ENCODE data around the gene TBC1D21.

Gene TBC1D21, protein sequence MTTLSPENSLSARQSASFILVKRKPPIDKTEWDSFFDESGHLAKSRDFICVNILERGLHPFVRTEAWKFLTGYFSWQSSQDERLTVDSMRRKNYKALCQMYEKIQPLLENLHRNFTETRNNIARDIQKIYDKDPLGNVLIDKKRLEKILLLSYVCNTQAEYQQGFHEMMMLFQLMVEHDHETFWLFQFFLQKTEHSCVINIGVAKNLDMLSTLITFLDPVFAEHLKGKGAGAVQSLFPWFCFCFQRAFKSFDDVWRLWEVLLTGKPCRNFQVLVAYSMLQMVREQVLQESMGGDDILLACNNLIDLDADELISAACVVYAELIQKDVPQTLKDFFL

DNA sequence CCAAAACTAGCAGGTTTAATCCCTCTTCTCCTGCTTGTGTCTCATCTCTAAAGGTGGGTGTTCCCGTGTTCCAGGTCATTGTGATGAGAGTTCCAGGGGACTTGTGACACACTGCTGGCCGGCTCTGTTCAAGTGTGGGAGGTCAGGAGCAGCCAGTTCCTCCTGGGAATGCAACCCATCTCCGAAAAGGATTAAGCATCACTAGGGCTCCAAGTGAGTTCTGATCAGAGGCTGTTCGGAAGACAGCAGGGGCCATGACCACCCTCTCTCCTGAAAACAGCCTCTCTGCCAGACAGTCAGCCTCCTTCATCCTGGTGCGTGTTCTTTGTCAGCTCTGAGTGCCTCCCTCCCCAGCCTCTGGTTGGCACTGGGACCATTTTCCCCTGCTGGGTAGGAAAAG, at the start of gene TBC1D21:
Gene TBC1D21 (plus strand): TSS at position 109 of the 400 bp plus-strand sequence. CDS start 146 bp downstream, at position 255.
- no peak for DNase-seq (ENCODE audit: low spot score)

DNA sequence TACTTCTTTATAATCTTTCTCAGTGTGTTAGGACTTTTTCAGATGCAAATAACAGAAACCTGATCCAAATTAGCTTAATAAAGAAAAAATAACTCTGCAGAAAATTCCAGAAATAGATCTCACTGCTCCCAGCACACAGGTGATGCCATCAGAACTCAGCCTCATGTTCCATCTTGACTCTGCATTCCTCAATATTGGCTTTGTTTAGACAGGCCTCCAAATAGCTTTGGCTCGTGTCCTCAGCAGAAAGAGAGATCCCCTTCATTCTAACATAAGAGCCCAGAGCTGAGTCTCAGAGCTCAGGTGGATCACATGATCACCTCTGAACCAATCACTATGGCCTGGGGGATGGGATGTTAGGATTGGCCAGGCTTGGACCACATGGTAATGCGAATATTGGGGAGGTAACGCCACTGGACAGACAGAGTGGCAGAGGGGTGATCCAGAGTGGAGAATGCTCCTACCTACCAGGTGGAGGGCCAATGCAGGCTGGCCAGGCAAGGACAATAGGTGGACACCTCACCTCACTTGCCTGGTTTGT, 46.6 kb upstream of the TBC1D21 start:
- no peak for DNase-seq (ENCODE audit: low spot score)

DNA sequence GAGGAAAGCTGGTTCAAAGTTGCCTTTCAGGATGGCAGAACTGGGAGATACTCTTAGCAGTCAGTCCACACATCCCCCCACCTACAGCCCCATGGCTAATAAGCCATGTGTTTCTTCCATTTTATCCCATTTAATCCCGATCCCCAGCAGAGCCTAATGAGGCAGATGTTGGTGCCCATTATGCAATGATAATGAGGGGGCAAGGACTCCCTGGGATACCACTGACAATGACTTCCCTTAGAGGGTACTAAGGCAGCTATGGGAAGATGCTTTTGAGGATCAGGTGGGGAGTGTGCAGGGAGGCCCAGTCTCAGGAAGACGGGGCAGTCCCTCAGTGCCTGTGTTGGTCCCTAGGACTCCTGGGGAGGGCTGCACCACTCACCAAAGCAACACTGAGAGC, 43.8 kb upstream of the TBC1D21 start:
- no peak for DNase-seq (ENCODE audit: low spot score)

DNA sequence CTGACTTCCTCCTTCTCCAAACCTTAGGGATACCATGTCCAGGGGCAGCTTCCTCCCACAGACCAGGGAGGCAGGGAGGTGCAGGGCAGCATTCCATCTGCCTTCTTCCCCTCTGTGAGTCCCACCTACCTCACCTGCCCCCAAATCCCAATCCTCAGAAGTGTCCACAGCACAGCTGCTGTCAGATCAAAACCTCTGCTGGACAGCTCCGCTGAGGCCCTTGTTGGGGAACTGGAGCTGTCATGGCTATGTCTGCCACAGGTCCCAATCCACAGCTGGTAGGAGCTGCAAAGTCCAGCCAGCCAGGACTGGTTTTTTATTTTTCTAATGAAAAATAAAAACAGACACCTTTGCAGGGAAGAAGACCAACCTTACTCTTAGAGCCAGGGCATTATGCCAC, 40.7 kb upstream of the TBC1D21 start:
- no peak for DNase-seq (ENCODE audit: low spot score)

DNA sequence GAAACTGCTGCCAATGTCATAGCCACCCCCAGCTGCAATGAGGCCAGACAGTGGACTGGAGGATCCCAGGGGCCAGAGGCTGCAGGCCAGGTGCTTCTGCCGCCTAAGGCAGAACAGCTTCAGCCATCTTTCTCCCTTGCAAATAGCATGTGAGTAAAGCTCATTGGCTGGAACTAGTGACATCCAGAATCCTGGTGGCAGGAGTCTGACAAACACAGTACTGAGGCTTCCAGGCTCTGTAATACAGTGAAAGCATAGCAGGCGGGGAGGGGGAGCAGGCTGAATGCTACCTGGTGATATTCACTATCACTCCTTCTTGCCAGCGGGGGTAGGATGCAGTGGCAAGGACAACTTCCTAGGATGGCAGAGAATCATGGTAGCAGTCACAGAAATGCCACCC, 36.5 kb upstream of the TBC1D21 start:
- no peak for DNase-seq (ENCODE audit: low spot score)

DNA sequence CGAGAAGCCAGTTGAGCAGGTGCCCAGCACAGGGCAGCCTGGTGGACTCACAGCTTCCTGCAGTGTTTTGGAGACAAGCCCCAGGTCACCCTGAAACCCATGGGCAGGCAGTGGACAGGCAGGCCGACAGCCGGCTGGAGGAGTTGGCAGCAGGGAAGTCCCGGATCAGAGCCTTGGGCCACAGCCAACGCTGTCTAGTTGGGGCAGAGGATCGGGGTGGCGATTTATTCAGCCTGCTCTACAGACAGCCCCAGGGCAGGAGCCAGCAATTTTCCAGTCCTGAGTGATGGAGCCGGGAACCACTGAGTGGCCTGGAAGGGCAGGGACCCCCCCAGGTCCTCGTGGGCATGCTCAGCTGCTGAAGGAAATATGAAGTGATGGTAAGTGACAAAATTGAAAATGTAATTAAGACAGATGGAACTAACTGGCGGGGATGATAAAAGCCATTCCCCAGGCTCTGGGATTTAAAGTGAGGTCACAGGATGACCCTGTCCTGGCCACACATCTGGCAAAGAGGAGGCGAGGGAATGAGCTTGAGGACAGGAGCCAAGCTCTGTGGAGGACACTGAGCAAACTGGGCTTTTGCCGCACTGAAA, 34.4 kb upstream of the TBC1D21 start:
- no peak for DNase-seq (ENCODE audit: low spot score)

DNA sequence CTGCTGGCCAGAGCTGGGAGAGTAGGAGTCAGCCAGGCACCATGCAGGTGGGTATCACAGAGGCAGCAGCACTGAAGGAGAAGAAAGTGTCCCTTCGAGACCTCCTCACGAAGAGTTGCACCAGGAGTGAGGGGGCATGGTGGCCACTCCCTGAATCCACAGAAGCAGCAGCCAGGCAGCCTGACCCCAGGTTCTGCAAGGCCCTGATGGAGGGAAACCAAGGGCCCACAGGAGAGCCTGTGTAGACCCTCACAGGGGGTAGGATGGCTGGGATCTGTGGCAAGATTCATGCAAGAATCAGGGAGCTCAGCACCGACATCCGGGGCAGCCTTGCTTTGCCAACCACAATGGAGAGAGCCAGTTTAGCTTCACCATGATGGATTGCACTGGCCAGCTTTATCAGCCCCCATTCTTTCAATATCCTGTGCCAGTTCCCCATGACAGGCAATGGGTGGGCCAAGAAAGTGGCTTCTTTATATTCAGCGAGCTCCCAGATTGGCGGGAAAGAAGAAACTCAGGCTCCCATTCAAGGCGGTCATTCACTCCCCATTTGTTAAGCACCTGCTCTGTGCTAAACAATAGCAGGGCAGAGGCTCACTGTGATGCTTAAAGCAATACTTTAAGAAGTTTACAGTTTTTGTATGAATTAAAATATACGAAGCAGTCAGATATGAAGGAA, 33.5 kb upstream of the TBC1D21 start:
- no peak for DNase-seq (ENCODE audit: low spot score)

DNA sequence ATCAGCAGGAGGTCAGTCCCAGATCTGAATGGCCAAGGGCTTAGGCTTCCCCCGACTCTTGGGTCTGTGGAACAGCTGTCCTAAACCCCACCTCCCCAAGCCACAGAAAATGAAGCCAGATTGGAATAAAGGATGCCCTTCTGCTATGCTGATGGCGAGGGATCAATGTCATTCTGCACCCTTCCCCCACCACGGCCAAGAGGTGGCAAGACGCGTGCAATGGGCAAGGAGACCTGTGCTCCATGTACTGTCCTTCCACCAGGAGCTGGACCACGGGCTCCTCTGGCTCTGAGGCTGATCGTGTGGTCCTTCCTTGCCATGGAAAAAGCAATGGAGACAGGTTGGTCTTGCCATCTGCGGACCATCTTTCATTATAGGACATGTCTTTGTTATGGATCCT, 32.6 kb upstream of the TBC1D21 start:
- DNase-seq (ENCODE audit: low spot score), result no peak

DNA sequence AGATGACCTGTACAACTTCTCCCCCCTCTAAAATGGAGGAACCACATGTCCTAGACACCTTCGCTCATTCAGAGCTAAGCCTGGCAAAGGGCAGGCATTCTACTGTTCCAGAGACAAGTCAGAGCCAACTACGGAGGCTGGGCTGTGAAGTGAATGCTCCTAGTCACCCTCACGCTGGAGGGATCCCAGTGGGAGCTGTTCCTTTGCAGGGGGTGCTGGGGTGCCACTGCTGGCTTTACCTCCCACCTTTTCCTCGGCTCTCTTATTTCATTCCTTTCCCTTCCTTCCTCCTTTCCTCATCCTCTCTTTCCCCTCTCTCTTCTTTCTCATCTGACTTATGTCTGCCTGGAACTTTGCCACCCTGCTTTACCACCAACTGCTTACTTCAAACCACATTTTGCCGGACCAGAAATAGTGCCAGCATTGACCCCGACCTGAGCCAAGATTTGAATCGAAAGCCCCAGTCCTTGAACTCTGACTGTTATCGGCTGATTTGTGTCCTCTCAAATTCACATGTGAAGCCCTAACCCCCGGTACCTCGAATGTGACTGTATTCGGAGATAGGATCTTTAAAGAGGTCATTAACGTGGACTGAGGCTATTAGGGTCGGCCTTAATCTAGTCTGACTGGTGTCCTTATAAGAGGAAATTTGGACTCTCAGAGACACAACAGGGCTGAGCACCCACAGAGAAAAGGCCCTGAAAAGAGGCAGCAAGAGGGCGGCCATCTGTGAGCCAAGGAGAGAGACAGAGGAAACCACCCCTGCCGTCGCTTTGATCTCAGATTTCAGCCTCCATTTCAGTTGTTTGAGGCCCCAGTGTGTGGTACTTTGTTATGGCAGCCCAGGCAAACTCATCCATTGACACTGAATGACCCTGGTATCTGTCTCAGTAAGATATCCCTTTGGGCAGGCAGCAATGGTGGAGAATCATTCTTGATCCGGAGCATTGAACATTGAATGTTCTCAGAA, 31.3 kb upstream of the TBC1D21 start:
- no peak for DNase-seq (ENCODE audit: low spot score)

DNA sequence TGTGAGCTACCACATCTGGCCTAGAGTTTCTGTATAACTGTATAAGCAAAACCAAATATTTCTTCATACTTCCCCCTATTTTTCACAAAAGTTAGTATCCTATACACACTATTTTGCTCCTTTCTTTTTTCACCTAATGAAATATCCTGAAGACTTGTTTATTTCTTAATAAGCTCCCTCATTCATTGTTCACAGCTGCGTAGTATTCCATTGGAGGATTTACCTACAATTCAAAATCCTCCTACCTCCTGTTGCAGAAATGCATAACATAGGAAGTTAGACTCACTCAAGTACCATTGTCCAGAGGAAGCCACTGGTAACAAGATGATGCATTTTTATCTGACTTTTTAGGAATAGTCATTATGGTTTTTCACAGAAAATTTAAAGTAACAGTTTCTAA, 29.6 kb upstream of the TBC1D21 start:
- DNase-seq (ENCODE audit: low spot score), result no peak

DNA sequence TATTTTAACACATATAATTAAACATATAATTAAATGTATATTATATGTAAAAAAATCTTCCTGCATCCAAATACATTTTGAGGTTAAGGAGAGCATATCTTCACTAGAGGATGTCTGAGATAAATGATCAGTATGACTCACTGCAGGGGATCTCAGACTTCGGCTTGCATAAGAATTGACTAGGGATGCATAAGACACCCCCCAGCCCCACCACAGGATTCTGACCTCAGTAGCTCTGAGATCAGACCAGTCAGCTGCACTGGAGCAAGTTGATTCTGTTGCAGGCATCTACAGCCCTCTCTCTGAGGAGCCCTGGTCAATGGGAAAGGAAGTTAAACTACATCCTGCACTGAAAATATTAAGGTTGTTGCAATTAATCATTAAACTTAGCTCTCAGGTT, 29.0 kb upstream of the TBC1D21 start:
- DNase-seq (ENCODE audit: low spot score), result no peak

DNA sequence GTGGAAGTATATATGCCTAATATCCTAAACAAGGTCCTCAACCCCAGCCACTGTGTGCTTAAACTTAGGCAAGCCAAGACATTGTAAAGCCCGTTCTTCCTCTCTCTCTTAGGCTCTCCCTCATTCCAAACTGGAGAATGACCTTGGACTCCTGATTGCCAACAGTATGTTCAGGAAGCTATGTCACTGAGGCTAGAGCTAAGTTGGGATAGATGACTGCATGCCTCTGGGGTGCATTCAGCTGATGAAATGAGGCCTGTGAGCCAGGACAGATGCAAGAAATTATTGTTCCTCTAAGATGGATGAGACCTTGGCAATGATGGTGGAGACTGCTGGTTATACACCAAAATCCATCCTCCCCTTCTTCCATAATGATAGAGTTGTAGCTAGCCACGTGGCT, 27.9 kb upstream of the TBC1D21 start:
- DNase-seq (ENCODE audit: low spot score), result no peak

DNA sequence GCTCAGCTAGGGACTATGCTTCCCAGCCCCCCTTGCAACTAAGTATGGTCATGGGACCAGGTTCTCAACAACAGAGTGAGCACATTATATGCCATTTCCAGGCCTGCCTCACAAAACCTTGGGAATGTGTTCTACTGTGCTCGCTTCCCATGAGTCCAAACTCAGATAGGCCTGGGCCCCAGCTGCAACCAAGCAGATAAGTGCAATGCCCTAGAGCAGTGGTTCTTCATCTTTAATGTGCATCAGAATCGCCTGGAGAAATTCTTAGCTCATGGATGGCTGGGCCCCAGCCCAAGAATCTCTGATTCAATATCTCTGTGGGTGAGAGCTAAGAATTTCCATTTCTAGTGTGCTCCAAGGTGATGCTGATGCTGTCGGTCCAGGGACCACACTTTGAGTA, 27.5 kb upstream of the TBC1D21 start:
- no peak for DNase-seq (ENCODE audit: low spot score)

DNA sequence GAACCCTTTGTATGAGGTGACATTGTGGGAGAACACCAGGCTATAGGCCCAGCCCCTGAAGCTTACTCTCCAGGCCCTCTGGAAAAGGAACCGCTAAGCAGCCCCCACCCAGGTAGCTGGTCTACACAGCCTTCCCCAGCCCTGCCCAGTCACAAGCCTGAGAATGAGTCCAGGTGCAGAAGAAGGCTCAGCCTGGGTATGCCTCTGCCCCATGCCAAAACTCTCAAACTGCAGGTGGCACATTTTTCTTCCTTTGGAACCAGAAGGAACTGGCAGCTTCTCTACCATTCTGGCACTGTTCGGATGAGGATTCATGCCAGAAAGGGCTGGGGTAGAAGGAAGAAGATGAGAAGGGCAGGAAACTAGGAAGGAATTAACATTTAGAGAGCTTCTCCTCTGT, 23.7 kb upstream of the TBC1D21 start:
- no peak for DNase-seq (ENCODE audit: low spot score)

DNA sequence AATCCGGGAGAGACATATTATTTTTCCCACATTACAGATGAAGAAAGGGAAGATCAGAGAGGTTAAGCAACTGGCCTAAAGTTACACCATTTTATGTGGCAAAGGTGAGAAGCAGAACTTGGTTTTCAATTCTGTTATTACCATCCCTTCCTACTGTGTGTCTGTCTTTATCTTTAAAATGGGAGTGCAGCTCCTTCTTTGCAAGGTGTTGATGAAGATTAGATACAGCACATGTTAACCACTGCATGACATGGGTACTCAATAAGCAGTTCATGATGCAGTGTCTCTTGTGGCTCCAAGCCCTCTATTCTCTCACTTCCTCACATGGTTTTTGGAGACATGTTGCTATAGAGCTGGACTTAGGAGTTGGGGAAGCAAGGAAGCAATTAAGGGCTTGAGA, 23.1 kb upstream of the TBC1D21 start:
- no peak for DNase-seq (ENCODE audit: low spot score)

DNA sequence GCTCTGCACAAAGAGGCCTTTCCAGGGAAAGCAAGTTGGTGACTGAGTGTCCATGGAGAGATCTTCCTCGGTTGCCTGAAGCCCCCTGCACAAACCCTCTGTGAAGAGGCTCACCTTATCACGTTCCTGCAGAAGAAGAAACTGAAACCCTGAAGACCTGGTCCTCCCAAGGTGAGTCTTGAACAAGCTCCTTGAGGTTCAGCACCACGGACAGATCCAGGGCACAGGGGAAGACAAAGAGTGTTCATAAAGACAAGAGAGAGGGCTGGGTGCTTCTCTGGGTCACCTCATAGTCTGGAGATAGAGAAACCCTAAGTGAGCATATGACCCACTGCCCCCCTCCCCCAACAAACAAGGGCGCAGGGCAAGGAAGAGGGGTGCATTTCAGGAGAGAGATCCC, 21.7 kb upstream of the TBC1D21 start:
- DNase-seq (ENCODE audit: low spot score), result peak; percentile 23

DNA sequence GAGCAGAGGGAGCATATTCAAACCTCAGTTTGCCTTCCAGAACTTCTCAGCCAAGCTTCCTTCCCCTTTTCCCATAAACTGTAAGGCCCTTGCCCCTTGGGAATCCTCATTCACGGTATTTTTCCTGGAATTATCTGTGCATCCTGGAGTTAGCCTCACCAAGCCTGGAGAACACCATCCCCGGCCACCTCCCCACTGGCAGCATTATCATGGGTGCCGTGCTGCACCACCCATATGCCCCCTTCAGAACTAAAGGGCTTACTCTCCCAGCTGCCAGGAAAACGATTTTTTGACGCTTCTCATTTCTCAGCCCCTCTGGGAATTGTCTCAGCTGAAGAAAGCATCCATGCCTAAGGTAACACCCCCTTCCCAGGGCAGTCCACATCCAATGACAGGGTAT, 20.9 kb upstream of the TBC1D21 start:
- no peak for DNase-seq (ENCODE audit: low spot score)

DNA sequence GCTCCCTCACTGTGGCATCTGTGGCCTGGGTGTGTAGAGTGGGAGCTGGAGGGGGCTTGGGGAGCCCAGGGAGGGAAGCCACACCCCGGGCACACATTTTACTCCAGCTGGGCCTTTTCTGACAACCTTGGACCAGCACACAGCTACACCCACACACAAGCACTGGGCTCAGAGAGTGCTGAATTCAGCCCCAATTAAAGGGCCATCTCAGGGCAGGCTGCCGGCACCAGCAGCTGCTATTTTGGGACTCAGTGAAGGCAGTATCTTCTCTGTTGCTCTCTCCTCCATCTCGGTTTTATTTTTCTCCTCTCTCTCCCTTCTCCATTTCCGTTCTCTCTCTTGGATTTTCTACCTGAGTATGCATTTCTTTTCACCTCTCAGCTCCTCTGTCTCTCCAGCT, 19.1 kb upstream of the TBC1D21 start:
- no peak for DNase-seq (ENCODE audit: low spot score)

DNA sequence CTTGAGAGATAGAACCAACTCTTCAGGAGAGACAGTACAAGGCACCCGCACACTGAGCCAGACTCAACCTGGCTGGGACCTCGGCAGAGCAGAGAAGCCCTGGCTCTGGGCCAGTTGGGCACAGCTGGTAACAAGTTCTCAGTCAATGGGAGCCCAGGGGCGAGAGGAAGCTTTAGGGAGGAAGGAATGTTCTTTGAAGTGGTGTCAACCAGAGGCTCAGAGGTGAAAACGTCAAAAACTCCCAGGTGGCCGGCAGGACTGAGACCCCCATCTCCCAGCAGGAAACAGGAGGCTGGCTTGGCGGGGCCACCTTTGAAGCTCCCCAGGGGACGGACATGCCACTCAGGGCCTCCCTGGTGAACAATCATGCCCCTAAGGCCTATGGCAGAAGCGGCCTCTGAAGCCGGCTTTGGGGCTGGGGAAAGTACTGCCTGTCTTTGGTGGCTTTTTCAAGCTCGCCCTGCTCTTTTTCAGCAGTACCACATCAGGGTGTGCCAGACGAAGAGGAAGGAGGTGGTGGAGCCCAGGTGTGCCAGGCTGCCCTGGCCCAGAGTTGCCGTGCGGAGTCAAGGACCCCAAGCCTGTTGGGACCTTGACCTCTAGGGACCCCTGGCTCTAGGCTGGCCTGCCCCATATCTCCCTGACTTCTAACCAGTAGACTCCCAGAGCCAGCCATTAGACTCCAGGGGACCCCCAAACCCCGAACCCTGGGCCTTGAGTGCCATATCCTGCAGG, 16.7 kb upstream of the TBC1D21 start:
- DNase-seq (ENCODE audit: low spot score), result peak; percentile 29

DNA sequence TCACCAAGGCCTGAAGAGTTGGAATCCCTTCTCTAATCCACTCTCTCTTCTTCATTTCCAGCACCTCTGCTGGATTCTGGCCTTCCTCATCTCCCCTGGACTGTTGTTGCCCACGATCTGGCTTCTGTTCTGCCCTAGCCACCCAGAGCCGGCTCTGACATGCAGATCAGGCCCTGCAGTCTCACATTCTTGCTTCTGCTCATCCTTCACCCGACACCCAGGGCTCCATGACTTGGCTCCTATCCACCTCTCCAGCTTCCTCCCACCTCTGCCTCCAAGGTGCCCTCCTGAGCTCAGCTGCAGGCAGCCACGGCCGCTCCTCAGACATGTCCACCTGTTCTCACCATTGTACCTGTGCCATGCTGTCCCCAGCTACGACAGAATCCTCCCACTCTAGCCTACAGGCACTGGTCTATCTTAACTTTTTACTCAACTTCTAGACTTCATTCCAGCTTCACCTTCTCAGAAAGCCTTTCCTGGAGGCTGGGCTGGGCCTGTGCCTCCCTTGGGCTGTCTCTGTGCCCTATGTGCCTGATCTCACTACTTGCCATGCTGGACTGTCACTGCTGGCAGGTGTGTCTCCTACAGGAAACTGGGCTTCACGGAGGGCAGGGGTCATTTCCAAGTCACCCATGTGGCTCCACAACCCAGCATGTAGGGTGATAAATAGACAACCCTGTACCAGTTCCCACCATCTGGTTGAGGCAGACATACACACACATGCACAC, 16.0 kb upstream of the TBC1D21 start:
- DNase-seq (ENCODE audit: low spot score), result no peak

DNA sequence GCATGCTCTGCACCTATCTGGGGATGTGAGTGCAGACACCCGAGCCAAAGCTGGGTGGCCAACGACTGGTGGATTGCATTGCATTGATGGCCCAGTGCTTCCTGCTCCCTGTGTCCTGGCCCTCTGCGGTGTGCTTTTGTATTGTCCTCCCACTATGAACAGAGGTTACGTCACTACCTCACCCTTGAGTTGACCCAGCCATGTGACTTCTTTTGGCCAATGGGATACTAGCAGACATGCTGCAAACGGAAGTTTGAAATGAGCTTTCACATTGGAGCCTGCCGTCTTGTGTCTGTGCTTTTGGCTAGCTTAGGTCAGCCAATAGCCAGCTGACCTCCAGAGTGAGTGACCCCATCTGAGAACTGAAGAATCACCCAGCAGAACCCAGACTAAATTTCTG, 15.3 kb upstream of the TBC1D21 start:
- DNase-seq (ENCODE audit: low spot score), result no peak

All from SW480 (cell line).